OCI-LY7 (cell line): ENCODE measurements around the gene TIMP4.

ENCODE experiments used
- CTCF ChIP-seq: fragments of 200-600 bp; sonication (generic); conservative IDR thresholded peaks from 2 replicates; pipeline ENCODE4 v1.5.1; 2014; ENCODE audit warnings: mild to moderate bottlenecking, antibody characterized with exemption, low read length, moderate library complexity, mixed read lengths
- EZH2phosphoT487 ChIP-seq: fragments of 200-600 bp; sonication (generic); IDR thresholded peaks from 2 replicates; pipeline ENCODE4 v1.6.1; 2018; ENCODE audit warnings: low read depth, borderline replicate concordance, mild to moderate bottlenecking, mixed run types, antibody characterized with exemption, low read length, moderate library complexity, mixed read lengths

GRCh38 chr3:12157026-12157425 is 1.7 kb downstream of the TIMP4 start:
- TF ChIP-seq CTCF (no peak), EZH2phosphoT487 (no peak)
